Measurements from ENCODE around the gene METTL9. TPM values are rescaled to one million over a fixed set of nuclear protein-coding genes. Genes with fewer than 3 reads are reported as not detected.

Gene METTL9
- total and polyA plus RNA-seq, 9 of the 15 experiments (the other 6 are each of a cell fraction or from before 2014, with no cell fraction given): 12.2 to 107 (median 79.1) TPM

DNA sequence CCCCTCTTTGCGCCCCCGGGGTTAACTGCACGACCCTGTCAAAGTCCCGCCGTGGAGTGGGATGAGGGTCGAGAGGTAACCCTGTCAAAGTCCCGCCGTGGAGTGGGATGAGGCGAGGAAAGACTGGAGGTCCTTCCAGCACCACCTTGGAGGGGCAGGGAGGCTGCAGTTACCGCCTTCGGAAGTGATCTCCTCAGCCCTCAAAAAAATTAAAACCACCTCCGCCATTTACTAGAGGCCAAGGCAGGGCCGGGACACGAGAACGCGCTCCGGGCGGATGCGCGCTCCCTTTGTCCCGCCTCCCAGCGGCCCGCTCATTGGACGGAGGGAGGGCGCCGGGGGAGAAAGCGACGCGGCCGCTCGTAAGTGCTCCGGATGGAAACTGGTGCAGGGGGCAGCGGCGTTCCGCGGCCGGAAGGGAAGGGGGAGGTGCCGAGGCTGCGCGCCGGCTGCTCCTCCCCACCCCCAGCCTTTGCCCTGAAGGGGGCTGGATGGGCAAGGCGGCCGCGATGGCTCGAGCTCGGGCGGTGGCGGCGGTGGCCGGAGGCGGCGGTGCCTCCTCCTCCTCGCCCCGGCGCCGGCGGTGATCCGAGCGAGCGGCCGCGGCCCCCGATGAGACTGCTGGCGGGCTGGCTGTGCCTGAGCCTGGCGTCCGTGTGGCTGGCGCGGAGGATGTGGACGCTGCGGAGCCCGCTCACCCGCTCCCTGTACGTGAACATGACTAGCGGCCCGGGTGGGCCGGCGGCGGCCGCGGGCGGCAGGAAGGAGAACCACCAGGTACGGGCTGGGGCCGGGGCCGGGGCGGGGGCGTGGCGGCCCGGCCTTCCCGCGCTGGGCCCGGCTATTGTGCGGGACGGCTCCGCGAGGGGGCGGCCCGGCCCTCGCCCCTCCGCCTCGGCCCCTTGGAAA, at the start of gene METTL9 (continued):
- TF ChIP-seq, protein P1, sequence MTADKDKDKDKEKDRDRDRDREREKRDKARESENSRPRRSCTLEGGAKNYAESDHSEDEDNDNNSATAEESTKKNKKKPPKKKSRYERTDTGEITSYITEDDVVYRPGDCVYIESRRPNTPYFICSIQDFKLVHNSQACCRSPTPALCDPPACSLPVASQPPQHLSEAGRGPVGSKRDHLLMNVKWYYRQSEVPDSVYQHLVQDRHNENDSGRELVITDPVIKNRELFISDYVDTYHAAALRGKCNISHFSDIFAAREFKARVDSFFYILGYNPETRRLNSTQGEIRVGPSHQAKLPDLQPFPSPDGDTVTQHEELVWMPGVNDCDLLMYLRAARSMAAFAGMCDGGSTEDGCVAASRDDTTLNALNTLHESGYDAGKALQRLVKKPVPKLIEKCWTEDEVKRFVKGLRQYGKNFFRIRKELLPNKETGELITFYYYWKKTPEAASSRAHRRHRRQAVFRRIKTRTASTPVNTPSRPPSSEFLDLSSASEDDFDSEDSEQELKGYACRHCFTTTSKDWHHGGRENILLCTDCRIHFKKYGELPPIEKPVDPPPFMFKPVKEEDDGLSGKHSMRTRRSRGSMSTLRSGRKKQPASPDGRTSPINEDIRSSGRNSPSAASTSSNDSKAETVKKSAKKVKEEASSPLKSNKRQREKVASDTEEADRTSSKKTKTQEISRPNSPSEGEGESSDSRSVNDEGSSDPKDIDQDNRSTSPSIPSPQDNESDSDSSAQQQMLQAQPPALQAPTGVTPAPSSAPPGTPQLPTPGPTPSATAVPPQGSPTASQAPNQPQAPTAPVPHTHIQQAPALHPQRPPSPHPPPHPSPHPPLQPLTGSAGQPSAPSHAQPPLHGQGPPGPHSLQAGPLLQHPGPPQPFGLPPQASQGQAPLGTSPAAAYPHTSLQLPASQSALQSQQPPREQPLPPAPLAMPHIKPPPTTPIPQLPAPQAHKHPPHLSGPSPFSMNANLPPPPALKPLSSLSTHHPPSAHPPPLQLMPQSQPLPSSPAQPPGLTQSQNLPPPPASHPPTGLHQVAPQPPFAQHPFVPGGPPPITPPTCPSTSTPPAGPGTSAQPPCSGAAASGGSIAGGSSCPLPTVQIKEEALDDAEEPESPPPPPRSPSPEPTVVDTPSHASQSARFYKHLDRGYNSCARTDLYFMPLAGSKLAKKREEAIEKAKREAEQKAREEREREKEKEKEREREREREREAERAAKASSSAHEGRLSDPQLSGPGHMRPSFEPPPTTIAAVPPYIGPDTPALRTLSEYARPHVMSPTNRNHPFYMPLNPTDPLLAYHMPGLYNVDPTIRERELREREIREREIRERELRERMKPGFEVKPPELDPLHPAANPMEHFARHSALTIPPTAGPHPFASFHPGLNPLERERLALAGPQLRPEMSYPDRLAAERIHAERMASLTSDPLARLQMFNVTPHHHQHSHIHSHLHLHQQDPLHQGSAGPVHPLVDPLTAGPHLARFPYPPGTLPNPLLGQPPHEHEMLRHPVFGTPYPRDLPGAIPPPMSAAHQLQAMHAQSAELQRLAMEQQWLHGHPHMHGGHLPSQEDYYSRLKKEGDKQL (CRISPR knock-in tag; IDR thresholded peaks at IDR 0.05; ENCODE audit: borderline replicate concordance): 0 out of 2 replicates have a peak, but pooled peaks have one; percentile 53
- TF ChIP-seq GABPA (tag; conservative IDR thresholded peaks at IDR 0.05; ENCODE audit: low read depth) (peak; percentile 99), NR3C1 (CRISPR knock-in tag; IDR thresholded peaks at IDR 0.05) (no peak)
- TF ChIP-seq, protein P2, sequence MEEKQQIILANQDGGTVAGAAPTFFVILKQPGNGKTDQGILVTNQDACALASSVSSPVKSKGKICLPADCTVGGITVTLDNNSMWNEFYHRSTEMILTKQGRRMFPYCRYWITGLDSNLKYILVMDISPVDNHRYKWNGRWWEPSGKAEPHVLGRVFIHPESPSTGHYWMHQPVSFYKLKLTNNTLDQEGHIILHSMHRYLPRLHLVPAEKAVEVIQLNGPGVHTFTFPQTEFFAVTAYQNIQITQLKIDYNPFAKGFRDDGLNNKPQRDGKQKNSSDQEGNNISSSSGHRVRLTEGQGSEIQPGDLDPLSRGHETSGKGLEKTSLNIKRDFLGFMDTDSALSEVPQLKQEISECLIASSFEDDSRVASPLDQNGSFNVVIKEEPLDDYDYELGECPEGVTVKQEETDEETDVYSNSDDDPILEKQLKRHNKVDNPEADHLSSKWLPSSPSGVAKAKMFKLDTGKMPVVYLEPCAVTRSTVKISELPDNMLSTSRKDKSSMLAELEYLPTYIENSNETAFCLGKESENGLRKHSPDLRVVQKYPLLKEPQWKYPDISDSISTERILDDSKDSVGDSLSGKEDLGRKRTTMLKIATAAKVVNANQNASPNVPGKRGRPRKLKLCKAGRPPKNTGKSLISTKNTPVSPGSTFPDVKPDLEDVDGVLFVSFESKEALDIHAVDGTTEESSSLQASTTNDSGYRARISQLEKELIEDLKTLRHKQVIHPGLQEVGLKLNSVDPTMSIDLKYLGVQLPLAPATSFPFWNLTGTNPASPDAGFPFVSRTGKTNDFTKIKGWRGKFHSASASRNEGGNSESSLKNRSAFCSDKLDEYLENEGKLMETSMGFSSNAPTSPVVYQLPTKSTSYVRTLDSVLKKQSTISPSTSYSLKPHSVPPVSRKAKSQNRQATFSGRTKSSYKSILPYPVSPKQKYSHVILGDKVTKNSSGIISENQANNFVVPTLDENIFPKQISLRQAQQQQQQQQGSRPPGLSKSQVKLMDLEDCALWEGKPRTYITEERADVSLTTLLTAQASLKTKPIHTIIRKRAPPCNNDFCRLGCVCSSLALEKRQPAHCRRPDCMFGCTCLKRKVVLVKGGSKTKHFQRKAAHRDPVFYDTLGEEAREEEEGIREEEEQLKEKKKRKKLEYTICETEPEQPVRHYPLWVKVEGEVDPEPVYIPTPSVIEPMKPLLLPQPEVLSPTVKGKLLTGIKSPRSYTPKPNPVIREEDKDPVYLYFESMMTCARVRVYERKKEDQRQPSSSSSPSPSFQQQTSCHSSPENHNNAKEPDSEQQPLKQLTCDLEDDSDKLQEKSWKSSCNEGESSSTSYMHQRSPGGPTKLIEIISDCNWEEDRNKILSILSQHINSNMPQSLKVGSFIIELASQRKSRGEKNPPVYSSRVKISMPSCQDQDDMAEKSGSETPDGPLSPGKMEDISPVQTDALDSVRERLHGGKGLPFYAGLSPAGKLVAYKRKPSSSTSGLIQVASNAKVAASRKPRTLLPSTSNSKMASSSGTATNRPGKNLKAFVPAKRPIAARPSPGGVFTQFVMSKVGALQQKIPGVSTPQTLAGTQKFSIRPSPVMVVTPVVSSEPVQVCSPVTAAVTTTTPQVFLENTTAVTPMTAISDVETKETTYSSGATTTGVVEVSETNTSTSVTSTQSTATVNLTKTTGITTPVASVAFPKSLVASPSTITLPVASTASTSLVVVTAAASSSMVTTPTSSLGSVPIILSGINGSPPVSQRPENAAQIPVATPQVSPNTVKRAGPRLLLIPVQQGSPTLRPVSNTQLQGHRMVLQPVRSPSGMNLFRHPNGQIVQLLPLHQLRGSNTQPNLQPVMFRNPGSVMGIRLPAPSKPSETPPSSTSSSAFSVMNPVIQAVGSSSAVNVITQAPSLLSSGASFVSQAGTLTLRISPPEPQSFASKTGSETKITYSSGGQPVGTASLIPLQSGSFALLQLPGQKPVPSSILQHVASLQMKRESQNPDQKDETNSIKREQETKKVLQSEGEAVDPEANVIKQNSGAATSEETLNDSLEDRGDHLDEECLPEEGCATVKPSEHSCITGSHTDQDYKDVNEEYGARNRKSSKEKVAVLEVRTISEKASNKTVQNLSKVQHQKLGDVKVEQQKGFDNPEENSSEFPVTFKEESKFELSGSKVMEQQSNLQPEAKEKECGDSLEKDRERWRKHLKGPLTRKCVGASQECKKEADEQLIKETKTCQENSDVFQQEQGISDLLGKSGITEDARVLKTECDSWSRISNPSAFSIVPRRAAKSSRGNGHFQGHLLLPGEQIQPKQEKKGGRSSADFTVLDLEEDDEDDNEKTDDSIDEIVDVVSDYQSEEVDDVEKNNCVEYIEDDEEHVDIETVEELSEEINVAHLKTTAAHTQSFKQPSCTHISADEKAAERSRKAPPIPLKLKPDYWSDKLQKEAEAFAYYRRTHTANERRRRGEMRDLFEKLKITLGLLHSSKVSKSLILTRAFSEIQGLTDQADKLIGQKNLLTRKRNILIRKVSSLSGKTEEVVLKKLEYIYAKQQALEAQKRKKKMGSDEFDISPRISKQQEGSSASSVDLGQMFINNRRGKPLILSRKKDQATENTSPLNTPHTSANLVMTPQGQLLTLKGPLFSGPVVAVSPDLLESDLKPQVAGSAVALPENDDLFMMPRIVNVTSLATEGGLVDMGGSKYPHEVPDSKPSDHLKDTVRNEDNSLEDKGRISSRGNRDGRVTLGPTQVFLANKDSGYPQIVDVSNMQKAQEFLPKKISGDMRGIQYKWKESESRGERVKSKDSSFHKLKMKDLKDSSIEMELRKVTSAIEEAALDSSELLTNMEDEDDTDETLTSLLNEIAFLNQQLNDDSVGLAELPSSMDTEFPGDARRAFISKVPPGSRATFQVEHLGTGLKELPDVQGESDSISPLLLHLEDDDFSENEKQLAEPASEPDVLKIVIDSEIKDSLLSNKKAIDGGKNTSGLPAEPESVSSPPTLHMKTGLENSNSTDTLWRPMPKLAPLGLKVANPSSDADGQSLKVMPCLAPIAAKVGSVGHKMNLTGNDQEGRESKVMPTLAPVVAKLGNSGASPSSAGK (IDR thresholded peaks at IDR 0.05): no peak
- TF ChIP-seq, protein P3, sequence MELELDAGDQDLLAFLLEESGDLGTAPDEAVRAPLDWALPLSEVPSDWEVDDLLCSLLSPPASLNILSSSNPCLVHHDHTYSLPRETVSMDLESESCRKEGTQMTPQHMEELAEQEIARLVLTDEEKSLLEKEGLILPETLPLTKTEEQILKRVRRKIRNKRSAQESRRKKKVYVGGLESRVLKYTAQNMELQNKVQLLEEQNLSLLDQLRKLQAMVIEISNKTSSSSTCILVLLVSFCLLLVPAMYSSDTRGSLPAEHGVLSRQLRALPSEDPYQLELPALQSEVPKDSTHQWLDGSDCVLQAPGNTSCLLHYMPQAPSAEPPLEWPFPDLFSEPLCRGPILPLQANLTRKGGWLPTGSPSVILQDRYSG (tag; conservative IDR thresholded peaks at IDR 0.05; ENCODE audit: low read depth): 0 out of 2 replicates have a peak, but pooled peaks have one; percentile 43

Measured in K562 (cell line).